Mucosa of descending colon (tissue), 3 donors: Measurements from ENCODE around the gene RAD9A. TPM values are rescaled to one million over a fixed set of nuclear protein-coding genes. Genes with fewer than 3 reads are reported as not detected.

ENCODE experiments used
- ATAC-seq: fragments of 200-7000 bp; cut with Tn5 transposase; one replicate; pipeline ENCODE4 v1.9.1; 2020; ENCODE audit warnings: mild to moderate bottlenecking, moderate library complexity
- DNase-seq, 3 donors: peaks; one replicate each; pipeline ENCODE4 v3.0.0-alpha.2; 2020
- H3K36me3 ChIP-seq: fragments of 200-600 bp; one replicate; pipeline ENCODE4 v1.8.0; 2021; ENCODE audit warnings: low read depth, mild to moderate bottlenecking
- H3K4me1 ChIP-seq: fragments of 200-600 bp; one replicate; pipeline ENCODE4 v1.8.0; 2021; ENCODE audit warnings: low read depth, mild to moderate bottlenecking
- H3K4me3 ChIP-seq: fragments of 200-600 bp; one replicate; pipeline ENCODE4 v1.8.0; 2021; ENCODE audit warnings: mild to moderate bottlenecking
- H3K9me3 ChIP-seq: fragments of 200-600 bp; one replicate; pipeline ENCODE4 v1.8.0; 2021; ENCODE audit warnings: mild to moderate bottlenecking
- intact Hi-C, 2 donors: fragments of 100-400 bp; cut with DNase I in 1 of 2; cut with micrococcal nuclease in 1 of 2; formaldehyde crosslinking; loops; one replicate each; pipeline versions ENCODE4 v1.11.0 to v1.11.1; 2022; cut with DNase I, micrococcal nuclease
- long read RNA-seq, 2 donors: library from polyadenylated mRNA; unstranded; transcript quantifications; one replicate each; pipeline ENCODE4 v2.0.0, GENCODE V29; 2019 to 2021
- total RNA-seq, 3 donors: library from RNA; stranded (reverse); fragmentation: NEBNext Ultra II Directional in 2 of 3; extraction: Animal tissue kit (Norgen Biotek cat#: 25700) in 2 of 3; gene quantifications; one replicate each; pipeline versions ENCODE4 v1.2.1 to v1.2.4, GENCODE V29; 2021 to 2023
- TF ChIP-seq, protein P1 (sequence below): fragments of 200-600 bp; IDR thresholded peaks from one replicate; pipeline ENCODE4 v1.8.0; 2022; ENCODE audit warnings: antibody characterized with exemption, mild to moderate bottlenecking
- donor health status: DM: no; HTN: no; CAD: no; lungs with moderate emphysema.
- donor health status: DM: no; HTN: no; CAD: no.
- donor health status: DM: no; HTN: yes; CAD: no.

The RAD9A gene
- 10 to 100 TPM; 27.9 to 39.3 (median 29.1) TPM for total RNA-seq
- long read RNA-seq, donor 1, transcript RAD9A-201 (11 exons, 2,119 nt), result major isoform, 6 of 18 reads
- long read RNA-seq, donor 1, partial matches to known transcripts, result 4 of 18 reads
- long read RNA-seq, donor 1, other reads (novel, unspliced or antisense), result 8 of 18 reads
- long read RNA-seq, donor 2, partial matches to known transcripts, result 5 of 8 reads
- long read RNA-seq, donor 2, other reads (novel, unspliced or antisense), result 3 of 8 reads

DNA sequence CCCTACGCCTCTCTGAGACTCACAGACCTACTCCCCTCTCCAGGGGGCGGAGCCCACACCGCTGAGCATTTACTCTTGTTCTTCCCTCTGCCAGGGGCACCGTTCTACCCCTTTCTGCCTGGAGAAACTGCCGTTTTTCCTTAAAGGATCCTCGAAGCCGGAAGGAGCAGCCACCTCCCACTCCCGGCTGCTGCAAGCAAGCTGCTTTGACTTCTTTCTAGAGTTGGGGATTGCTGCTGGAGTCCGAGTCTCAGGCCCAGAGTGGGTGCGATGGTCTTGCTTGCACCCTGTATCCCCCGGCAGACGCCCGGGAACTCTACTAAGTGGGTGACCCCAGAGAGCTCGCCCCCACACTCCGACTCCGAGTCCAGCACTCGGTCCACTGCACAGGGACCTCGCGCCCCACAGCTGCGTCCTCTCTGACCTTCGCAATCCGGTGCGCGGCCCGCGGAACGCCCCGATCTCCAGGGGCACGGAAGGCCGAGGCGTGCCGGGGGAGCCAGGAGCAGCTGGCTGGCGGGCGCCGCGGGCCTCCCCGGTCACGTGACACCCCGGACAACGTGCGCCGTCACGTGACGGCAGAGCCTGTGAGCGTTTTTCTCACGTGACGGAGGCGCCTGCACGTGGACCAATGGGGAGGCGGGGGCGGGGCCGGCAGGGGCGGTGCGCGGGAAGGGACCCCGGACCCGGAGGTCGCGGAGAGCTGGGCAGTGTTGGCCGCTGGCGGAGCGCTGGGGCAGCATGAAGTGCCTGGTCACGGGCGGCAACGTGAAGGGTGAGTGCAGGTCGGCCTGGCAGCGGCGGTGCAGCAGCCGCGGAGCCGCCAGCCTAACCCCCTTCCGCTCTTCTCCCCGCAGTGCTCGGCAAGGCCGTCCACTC is at the start of gene RAD9A:
Gene RAD9A, plus strand, starts transcription at position 683 of the 879 bp plus-strand sequence. Its CDS starts 59 bp downstream, at position 742.
- peak; percentile 90 for ATAC-seq

DNA sequence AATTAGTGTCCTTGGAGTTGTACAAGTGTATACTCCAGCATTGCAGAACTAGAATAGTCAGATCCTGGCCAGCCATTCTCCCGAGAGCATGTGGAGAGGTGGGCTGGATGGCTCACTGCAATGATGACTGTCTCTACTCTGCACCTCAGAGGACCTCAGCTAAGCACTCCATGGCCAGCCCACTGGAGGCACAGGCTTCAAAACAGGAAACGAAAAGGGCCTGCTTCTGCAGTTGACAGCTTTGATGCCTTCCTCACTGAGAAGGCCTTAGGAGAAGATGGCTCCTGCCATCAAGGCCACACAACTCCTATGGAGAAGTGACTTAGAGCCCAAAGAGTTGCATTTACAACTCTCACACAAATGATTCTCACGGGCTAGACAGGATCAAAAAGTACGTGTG is 47.5 kb upstream of the RAD9A start:
- Histone ChIP-seq H3K4me3 (no peak overlapping the region), H3K4me1 (peaks cover 29% of the 10 kb centered on the region), H3K9me3 (no peaks in the 10 kb centered on the region), H3K36me3 (no peaks in the 10 kb centered on the region)
- ATAC-seq (no peak), DNase-seq (peak in 1 of 3 donors; percentile 9)
- intact Hi-C loops, result no loop called here
- TF ChIP-seq, protein P1, sequence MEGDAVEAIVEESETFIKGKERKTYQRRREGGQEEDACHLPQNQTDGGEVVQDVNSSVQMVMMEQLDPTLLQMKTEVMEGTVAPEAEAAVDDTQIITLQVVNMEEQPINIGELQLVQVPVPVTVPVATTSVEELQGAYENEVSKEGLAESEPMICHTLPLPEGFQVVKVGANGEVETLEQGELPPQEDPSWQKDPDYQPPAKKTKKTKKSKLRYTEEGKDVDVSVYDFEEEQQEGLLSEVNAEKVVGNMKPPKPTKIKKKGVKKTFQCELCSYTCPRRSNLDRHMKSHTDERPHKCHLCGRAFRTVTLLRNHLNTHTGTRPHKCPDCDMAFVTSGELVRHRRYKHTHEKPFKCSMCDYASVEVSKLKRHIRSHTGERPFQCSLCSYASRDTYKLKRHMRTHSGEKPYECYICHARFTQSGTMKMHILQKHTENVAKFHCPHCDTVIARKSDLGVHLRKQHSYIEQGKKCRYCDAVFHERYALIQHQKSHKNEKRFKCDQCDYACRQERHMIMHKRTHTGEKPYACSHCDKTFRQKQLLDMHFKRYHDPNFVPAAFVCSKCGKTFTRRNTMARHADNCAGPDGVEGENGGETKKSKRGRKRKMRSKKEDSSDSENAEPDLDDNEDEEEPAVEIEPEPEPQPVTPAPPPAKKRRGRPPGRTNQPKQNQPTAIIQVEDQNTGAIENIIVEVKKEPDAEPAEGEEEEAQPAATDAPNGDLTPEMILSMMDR, result no peak

More for the DNA sequence above, at the start of gene RAD9A:
- intact Hi-C loops, result no loop called here
- TF ChIP-seq, protein P1, result no peak
- peaks cover 25% of the 10 kb centered on the region for H3K4me1 ChIP-seq
- no peaks in the 10 kb centered on the region for H3K9me3 ChIP-seq
- no peaks in the 10 kb centered on the region for H3K36me3 ChIP-seq
- H3K4me3 ChIP-seq, result peak within 1 kb of the TSS; percentile 75
- peak; percentile 96 to 98 (median 98) for DNase-seq

DNA sequence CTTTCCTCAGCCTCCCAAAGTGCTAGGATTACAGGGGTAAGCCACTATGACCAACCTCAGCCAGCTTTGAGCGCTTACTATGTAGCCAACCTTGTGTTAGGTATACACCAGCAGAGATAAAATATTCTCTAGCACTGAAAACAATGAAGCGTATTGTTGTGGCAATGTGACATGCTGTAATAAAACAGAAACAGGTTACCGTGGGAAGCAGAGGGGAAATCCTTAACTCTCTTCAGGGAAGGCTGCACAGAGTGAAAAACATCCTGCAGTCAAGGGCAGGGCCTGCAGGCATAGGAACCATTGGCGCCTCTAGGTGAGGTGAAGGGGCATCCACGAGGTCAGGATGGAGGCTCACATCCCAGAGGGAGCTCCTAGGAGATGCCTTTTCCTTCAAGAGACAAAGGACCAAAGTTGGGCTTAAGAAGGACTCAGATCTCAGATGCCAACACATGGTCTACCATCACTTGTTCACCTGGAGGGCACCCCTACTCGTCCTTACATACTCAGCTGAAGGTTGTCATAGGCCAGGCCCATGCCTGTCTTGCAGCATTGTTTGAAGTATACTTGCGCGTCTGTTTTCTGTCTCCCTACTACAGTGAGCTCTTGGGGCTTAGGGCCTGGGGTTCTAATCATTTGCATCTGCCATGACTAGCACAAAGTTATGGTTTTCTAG is 46.4 kb upstream of the RAD9A start:
- intact Hi-C loops, result no loop called here
- Histone ChIP-seq H3K4me1 (peaks cover 29% of the 10 kb centered on the region), H3K36me3 (no peaks in the 10 kb centered on the region), H3K9me3 (no peaks in the 10 kb centered on the region), H3K4me3 (no peak overlapping the region)
- TF ChIP-seq, protein P1, result no peak
- DNase-seq, result peak in 2 of 3 donors; percentile 38 to 51
- peak; percentile 67 for ATAC-seq

DNA sequence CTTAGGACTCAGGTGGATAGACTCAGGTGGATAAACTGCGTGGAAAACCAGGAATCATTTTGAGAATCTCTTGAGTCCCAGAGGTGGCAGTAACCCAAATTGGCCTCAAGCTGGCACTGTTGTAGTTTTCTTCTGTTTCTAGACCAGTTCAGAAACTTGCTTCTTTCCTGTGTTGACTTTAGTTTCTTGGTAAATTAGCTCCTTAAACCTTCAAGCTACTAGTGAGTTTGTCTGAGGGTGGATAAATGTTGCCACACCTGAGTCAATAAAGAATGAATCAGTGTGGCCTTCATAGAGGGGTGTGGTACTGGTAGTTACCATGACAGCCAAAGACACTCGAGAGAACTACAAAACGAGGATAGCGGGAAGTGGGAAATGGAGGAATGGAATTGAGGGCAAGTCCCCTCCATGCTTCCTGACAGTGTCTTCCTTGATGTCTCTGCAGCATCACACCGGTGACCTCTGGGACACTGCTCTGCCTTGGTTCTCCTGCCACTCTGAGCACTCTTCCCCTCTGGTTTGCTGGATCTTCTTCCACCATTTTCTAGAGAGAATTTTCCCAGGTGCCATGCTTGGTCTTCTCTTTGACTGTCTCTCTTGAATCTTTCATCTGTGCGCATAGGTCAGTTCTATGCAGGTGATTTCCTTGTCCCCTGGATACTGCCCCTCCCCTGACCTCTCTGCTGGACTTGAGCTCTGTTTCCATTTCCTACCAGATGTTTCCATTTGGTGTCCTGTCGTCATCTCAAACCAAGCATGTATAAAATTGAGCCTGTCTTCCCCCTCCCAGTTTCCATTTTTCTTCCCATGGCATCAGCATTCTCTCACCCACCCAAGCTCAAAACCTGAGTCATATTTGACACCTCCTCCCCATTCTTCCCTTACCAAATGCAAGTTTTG is 45.6 kb upstream of the RAD9A start:
- Histone ChIP-seq H3K4me1 (peaks cover 36% of the 10 kb centered on the region), H3K4me3 (no peak overlapping the region), H3K9me3 (no peaks in the 10 kb centered on the region), H3K36me3 (no peaks in the 10 kb centered on the region)
- intact Hi-C loops, result no loop called here
- DNase-seq (peak in 1 of 3 donors; percentile 76), ATAC-seq (peak; percentile 90)
- TF ChIP-seq, protein P1, result peak; percentile 61
